Measurements from ENCODE around the gene SLIT3.

The SLIT3 gene

GRCh38 chr5:169265888-169266287, 35.1 kb downstream of the SLIT3 start:
- DNase-seq (ENCODE audit: low read depth), result no peak

DNA sequence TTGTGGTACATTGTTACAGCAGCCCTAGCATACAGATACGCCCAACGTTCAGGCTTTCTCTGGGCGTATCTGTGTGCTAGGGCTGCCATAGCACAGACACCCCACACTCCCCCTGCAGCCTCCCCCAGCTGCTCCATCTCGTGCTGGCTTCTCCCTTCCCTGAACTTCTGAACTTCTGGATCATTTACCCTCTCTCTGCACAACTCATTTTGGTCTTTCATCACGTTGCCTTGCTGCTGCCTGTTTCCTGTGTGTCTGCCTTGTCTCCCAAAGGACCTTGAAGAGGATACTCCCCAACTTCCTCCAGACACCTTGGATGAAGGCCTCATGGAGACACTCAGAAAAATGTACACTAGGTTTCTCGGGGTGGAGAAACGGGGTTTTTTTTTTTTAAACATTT, 37.3 kb downstream of the SLIT3 start:
- DNase-seq (ENCODE audit: low read depth), result no peak

- DNase-seq (ENCODE audit: low read depth), result no peak
These were observed 39.9 kb downstream of the SLIT3 start for GRCh38 chr5:169260896-169261569.

- DNase-seq (ENCODE audit: low read depth), result no peak
These were observed 42.5 kb downstream of the SLIT3 start for GRCh38 chr5:169258372-169259000.

DNA sequence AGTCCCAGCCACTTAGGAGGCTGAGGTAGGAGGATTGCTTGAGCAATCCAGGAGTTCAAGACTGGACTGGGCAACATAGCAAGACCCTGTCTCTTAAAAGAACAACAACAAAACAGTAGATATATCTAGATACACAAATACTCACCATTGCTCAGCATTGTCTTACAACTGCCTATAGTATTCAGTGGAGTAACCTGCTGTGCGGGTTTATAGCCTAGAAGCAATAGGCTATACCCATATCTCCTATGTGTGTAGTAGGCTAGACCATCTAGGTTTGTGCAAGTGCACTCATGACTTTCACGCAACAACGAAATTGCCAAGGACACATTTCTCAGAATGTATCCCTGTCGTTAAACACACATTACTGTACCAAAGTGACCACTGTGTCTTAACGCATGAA, 44.7 kb downstream of the SLIT3 start:
- DNase-seq (ENCODE audit: low read depth), result no peak

- DNase-seq (ENCODE audit: low read depth), result no peak
These were observed 47.9 kb downstream of the SLIT3 start for GRCh38 chr5:169253071-169253470.

DNA sequence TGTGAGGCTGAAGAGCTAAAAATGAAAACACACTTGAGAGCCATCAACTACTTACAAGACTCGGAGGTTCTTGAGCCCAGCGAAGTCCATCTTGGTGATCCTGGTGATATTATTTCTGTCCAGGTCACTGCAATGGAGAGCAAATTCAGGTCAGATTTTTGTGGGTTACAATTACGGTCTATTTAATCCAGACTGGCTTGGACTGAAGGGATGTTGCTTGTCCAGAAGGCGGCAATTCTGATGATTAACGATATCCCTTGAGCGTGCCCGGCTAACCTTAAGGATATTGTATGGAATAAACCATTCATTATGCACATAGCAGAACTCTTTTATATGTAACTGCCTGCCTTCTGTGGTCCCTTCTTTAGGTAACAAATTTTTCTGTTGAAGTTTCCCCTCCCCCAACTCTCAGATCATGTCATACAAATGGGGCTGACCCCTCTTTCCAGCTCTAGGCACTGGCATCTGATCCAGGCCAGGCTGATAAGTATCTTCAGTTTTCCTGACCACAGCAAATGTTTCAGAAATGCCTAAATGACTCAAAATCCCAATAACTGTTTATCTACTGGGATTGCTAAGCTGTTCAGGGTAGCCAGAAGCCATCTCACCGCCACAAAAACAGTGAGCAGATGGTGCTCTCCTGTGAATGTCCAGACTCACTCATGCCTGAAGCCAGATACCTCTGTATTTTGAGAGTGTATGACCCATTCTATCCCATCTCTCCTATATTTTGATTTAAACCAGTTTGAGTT, 49.4 kb downstream of the SLIT3 start:
- DNase-seq (ENCODE audit: low read depth), result no peak

GRCh38 chr5:169250887-169251286, 50.1 kb downstream of the SLIT3 start:
- DNase-seq (ENCODE audit: low read depth), result no peak

DNA sequence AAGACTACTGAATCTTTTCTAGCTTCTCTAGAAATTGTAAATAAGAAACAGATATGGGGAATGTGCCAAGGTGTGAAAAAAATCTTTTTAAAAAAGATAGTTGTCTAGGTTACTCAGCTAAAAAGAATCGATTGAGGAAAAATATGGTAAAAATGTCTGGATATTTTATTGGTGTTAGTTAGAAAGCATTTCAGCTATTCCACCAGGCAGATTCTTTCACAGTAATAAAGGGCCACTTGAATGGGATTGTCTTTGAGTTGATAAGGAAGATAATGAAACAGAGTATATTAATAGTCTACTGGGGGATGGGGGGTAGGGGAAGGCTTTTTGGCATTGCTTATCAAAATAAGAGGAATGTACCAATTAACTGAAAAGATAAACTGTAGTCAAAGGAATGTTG, 51.9 kb downstream of the SLIT3 start:
- no peak for DNase-seq (ENCODE audit: low read depth)

DNA sequence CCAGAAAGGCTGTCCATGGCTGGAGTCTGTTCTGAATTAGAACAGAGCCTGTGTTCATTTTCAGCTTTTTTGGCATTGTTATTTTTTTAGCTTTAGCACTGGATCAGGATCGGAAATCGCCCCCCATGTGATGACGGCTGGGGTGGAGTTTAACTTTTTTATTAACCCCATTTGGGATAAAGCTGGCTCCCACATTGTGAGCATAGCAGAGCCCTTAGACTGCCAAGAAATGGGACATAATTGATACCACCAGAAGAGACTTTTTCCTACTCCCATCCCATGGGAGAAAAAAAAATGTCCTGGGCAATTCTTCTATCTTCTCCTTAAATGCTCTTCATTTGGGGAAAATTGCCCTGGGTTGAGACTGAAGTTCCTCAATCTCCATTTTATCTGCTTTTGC, 52.4 kb downstream of the SLIT3 start:
- DNase-seq (ENCODE audit: low read depth), result no peak

GRCh38 chr5:169244812-169245211, 56.1 kb downstream of the SLIT3 start:
- DNase-seq (ENCODE audit: low read depth), result no peak

DNA sequence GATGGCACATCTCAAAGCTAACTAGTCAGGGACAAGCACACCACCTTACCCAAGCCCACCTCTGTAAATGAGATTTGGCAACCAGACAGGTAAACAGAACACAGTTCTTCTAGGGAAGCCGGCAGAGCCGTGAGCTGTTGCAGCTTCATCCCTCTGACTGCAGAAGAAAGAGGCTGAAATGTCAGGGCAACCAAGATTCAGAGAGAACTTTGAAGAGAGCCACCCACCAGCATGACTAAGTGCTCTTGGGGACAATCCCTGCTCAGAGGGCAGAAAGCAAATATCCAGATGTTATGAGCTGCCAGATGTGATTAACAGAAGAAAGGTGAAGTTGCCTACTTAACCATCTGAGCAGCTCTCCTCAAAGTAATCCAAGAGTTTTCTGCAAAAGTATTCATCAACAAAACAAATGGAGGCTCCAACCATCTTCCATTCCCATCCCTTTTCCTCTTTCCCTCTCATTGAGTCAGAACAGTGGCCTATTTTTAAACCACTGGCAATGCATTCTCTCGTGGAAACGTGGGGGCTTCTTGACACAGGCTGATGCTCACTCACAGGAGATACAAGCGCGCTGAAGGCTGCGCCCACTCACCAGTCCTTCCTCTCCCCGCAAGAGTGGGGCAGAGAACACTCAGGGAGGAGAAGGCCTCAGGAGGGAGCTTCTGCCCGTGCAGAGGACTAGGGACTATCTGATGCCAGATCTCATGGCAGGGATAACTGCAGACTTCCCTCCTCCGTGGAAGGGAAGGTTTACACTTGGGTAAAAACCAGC, 57.1 kb downstream of the SLIT3 start:
- no peak for DNase-seq (ENCODE audit: low read depth)

- DNase-seq (ENCODE audit: low read depth), result no peak
These were observed 58.1 kb downstream of the SLIT3 start for GRCh38 chr5:169242849-169243186.

DNA sequence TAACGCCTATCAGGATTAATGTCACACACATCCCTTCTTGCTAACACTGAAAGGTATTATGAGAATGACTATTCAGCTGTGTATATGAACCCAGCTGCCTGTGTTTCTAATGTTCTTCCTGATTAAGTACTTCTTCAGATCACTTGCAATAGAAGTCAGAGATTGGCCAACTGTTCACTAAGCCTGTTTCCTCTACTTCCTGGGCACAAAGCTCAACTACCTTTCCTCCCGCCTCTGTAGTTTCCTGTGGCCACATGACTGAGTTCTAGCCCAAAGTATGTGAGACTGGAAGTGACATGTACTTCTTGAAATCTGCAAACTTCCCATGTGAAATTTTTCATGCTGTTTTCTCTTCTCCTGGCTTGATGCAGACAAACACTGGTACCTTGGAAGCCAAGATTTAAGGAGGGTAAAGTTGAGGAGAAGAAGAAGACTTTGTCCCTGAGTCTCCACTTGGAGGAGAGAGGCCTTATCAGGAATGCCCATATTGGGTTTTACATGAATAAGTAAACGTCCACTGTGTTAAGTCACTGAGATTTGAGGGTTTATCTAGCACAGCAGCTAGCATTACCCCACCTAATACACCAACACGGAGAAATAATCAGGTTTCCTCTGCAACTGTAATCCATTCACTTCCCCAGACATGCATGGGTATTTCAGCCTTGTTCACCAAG, 58.6 kb downstream of the SLIT3 start:
- DNase-seq (ENCODE audit: low read depth), result no peak

- no peak for DNase-seq (ENCODE audit: low read depth)
These were observed 71.5 kb downstream of the SLIT3 start for GRCh38 chr5:169229342-169229892.

DNA sequence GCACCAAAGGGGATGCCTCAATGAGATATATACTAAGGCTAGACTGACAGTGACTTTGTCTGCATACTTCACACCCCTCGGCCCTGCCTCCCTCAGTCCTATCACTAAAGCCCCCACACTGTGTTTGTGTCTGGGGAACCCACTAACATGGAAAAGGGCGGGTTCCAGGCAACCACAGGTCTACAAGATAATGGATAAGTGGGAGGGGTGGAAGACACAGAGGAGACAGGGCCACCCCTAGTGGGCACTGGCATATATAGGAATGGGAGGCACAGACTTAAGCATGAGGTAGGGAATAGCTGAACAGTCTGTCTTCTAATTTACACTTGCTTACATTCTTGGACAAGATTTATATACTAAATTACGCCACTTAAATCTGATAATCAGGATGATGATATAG, 74.0 kb downstream of the SLIT3 start:
- DNase-seq (ENCODE audit: low read depth), result no peak

DNA sequence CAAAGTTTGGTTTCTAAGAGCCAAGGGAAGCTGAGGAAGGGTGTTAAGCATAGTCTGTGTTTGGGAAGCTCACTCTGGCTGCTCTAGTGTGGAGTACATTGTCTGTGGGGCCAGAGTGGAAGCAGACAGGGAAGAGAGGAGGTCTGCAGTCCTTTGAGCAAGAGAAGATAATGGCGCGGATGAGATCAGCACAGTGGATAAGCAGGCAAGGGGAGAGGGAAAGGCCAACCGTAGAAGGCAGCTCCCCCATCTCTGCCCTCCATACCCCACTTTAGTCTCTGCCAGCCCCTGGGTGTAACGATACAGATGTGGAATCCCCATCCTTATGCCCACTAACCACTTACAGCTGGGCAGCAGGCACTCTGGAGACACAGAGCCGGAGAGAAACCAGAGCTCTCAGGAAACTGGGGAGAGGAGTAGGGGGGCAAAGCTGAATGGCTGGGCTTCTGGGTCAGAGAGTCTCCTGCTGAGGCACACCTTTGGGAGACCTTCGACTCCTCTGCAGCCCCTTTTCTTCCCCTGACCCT, 75.0 kb downstream of the SLIT3 start:
- DNase-seq (ENCODE audit: low read depth), result no peak

DNA sequence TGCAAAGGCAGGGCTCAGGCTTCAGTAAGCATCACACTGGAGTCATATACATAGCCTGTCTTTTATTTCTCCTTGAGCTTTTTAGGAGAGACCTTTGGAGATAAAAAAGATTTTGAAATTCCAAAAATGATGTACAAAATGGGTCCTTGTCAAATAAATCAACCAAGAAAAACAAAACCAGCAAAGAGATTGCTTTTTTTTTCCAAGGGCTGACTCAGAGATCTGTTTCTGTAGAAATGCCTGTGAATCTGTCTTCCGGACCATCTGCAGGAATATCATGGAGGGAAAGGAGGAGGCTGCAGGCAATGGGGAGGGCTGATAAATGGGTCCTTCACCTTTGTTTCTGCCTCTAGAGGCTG, 77.4 kb downstream of the SLIT3 start:
- DNase-seq (ENCODE audit: low read depth), result no peak

- no peak for DNase-seq (ENCODE audit: low read depth)
These were observed 77.9 kb downstream of the SLIT3 start for GRCh38 chr5:169222934-169223594.

GRCh38 chr5:169221519-169221918, 79.4 kb downstream of the SLIT3 start:
- DNase-seq (ENCODE audit: low read depth), result no peak

DNA sequence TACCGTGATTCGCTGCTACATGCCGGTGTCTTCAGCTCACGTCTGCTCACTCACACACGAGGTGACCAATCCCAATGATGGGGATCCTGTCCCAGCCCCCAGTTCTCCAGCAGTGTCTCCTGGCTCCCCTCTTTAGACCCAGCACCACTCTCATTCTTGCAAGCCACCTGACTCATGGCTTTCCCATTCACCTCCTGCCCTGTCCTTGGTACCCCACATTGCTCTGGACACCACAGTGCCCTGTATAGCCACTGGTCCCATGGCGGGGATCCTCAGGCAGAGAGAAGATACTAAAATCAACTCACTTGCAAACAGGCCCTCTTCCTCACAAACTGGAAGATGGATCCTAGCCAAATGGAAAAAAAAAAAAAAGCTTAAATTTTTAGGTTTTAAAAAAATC, 81.0 kb downstream of the SLIT3 start:
- no peak for DNase-seq (ENCODE audit: low read depth)

Data from stimulated activated CD4-positive, alpha-beta T cell treated with anti-CD3 and anti-CD28 coated beads, Interleukin-2, amount 100 ng/mL, for 4 hours (primary cell).